RWPE1 (cell line): ENCODE data around the gene SH3RF3.

Source experiments
- CTCF ChIA-PET: fragments of 350-600 bp; sonication (Branson Sonifier 250); formaldehyde crosslinking; extraction: SDS; loops from one replicate; lab custom pipeline; 2021; lab: Yijun Ruan, JAX
- POLR2A ChIA-PET: fragments of 400-600 bp; formaldehyde crosslinking; extraction: SDS; loops from one replicate; lab custom pipeline; 2020; ENCODE audit warnings: antibody characterized with exemption; ENCODE audit not compliant: low non-redundant PET; lab: Yijun Ruan, JAX
- DNase-seq: peaks from one replicate; pipeline ENCODE4 v3.0.0; 2012; ENCODE audit warnings: low spot score
- H3K27ac ChIP-seq: fragments of 450-650 bp; 2 replicates; pipeline ENCODE4 v1.5.1; 2017
- CTCF ChIP-seq: fragments of 450-650 bp; conservative IDR thresholded peaks from 2 replicates; pipeline ENCODE4 v1.5.1; 2017; ENCODE audit warnings: low read depth, mild to moderate bottlenecking

The SH3RF3 gene

GRCh38 chr2:109387221-109387735 is 258.3 kb downstream of the SH3RF3 start:
- ChIA-PET POLR2A (no interaction called here), CTCF (interaction anchor here (0.7 kb wide), 1 partner anchor 124 kb away, joined by 4 read pairs; no protein-coding TSS in a partner anchor)
- H3K27ac ChIP-seq: no peak overlapping the region
- DNase-seq: no peak
- TF ChIP-seq CTCF: no peak

- H3K27ac ChIP-seq: no peak overlapping the region
- ChIA-PET CTCF (interaction anchor here (0.7 kb wide), 1 partner anchor 123 kb away, joined by 4 read pairs; no protein-coding TSS in a partner anchor), POLR2A (no interaction called here)
- no peak for DNase-seq
- no peak for TF ChIP-seq CTCF
These were observed 258.9 kb downstream of the SH3RF3 start for GRCh38 chr2:109387778-109388469.

- no peak for DNase-seq
- H3K27ac ChIP-seq: no peak overlapping the region
- TF ChIP-seq CTCF: no peak
- ChIA-PET POLR2A (no interaction called here), CTCF (interaction anchor here (0.6 kb wide), 1 partner anchor 283 kb away, joined by 4 read pairs; no protein-coding TSS in a partner anchor)
These were observed 262.2 kb downstream of the SH3RF3 start for GRCh38 chr2:109391243-109391642.

GRCh38 chr2:109392140-109392539 is 263.1 kb downstream of the SH3RF3 start:
- no peak for DNase-seq
- POLR2A ChIA-PET: no interaction called here

GRCh38 chr2:109392816-109393661 is 264.0 kb downstream of the SH3RF3 start:
- H3K27ac ChIP-seq: no peak overlapping the region
- POLR2A ChIA-PET: no interaction called here
- CTCF ChIA-PET: no interaction called here
- no peak for DNase-seq
- TF ChIP-seq CTCF: no peak

More at GRCh38 chr2:109392140-109392539, 263.1 kb downstream of the SH3RF3 start:
- no peak overlapping the region for H3K27ac ChIP-seq
- TF ChIP-seq CTCF: no peak
- CTCF ChIA-PET: interaction anchor here (0.6 kb wide), 1 partner anchor 165 kb away, joined by 3 read pairs; no protein-coding TSS in a partner anchor

- no peak for DNase-seq
- CTCF ChIA-PET: no interaction called here
- no peak overlapping the region for H3K27ac ChIP-seq
- POLR2A ChIA-PET: no interaction called here
- no peak for TF ChIP-seq CTCF
These were observed 264.6 kb downstream of the SH3RF3 start for GRCh38 chr2:109393662-109393972.
